H1 (cell line): ENCODE data around the gene DIPK1C. TPM values are rescaled to one million over a fixed set of nuclear protein-coding genes. Genes with fewer than 3 reads are reported as not detected.

Source experiments
- CBX5 ChIP-seq: fragments of 300-800, 300-1000 bp; sonication (generic); IDR thresholded peaks from 2 replicates; pipeline ENCODE4 v1.7.1; 2016; ENCODE audit warnings: antibody characterized with exemption, low read length, low read depth
- CHD1 ChIP-seq: IDR thresholded peaks from 2 replicates; pipeline ENCODE4 v1.6.1; 2012; ENCODE audit warnings: low read depth, low read length, improper control_type of control experiment
- KDM5A ChIP-seq: fragments of 200-600 bp; IDR thresholded peaks from 2 replicates; pipeline ENCODE4 v1.7.1; 2012; ENCODE audit warnings: mild to moderate bottlenecking, low read length, inconsistent platforms, mixed read lengths
- RXRA ChIP-seq: IDR thresholded peaks from 2 replicates; pipeline ENCODE4 v1.6.1; 2011; ENCODE audit warnings: low read depth, mild to moderate bottlenecking, low read length, moderate library complexity; ENCODE audit not compliant: insufficient read depth
- SAP30 ChIP-seq: fragments of 300-600 bp; sonication (generic); IDR thresholded peaks from 2 replicates; pipeline ENCODE4 v1.7.1; 2012; ENCODE audit warnings: low read length, moderate library complexity, mild to moderate bottlenecking, inconsistent platforms; ENCODE audit not compliant: insufficient read depth, insufficient replicate concordance
- TEAD4 ChIP-seq: IDR thresholded peaks from 2 replicates; pipeline ENCODE4 v1.6.1; 2012; ENCODE audit warnings: low read depth, low read length, inconsistent platforms, mixed read lengths
- ZNF274 ChIP-seq: IDR thresholded peaks from 2 replicates; pipeline ENCODE4 v1.7.0; 2012; ENCODE audit warnings: low read length, borderline replicate concordance; ENCODE audit errors: extremely low read depth
- polyA plus RNA-seq, 7 experiments: library from polyadenylated mRNA; depleted of rRNA in 3 of 7; stranded (reverse) in 5 of 7; unstranded in 2 of 7; fragments of >200 nt in 5 of 7; fragments of 200-250 nt in 2 of 7; gene quantifications; 1 replicate in 5 of 7; 2 replicates in 1 of 7; 4 replicates in 1 of 7; pipeline versions ENCODE4 v1.2.1 to v1.2.3, GENCODE V29; 2011 to 2013; ENCODE audit warnings: missing spikeins in 2 of 7, mixed read lengths in 2 of 7
- total RNA-seq: library from RNA; stranded (reverse); fragmentation: NEBNext Ultra II Directional; extraction: Animal tissue kit (Norgen Biotek cat#: 25700); gene quantifications from 2 replicates; pipeline ENCODE4 v1.2.1, GENCODE V29; 2021
- TF ChIP-seq, protein P1 (sequence below): fragments of 300-600 bp; sonication (generic); IDR thresholded peaks from 2 replicates; pipeline ENCODE4 v1.7.1; 2012; ENCODE audit warnings: low read length, moderate library complexity, mild to moderate bottlenecking, inconsistent platforms; ENCODE audit not compliant: insufficient replicate concordance

DIPK1C gene
- total and polyA plus RNA-seq, 2 of the 8 experiments (the other 6 are each of a cell fraction or from before 2014, with no cell fraction given): 0.08 TPM; not detected in 1

DNA sequence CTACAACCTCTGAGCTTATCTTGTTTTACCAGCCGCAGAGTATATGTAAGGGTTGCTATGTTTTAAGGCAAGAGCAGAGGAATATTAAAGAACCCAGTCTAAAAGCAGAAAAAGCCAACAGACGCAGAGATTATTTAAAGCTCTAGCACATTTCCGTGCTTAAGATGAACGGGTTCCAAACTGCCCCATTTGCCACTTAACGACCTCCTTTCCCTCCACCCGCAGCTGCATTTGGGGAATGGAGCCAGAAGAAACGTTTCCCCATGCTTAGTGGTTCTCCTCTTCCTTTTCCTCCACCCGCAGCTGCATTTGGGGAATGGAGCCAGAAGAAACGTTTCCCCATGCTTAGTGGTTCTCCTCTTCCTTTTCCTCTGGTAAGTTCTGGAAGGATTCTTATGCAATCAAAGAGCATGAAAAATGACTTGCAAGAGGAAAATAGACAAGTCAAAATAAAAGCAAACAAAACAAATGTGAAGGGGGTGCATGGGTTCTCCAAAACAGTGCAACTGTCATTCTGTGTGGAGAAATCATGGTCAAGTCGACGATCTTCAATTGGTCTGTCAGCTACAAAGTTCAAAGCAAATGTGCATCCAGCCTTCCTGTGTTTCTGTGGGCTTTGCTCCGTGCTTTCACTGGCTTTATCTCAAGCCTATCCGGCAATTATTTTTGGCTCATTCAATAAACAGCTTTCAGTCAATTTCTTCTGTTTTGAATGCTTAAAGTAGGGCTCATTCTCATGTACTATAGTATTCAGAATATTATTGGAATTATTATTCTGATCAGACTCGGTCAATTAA is 57.8 kb downstream of the DIPK1C start (continued):
- TF ChIP-seq, protein P1, sequence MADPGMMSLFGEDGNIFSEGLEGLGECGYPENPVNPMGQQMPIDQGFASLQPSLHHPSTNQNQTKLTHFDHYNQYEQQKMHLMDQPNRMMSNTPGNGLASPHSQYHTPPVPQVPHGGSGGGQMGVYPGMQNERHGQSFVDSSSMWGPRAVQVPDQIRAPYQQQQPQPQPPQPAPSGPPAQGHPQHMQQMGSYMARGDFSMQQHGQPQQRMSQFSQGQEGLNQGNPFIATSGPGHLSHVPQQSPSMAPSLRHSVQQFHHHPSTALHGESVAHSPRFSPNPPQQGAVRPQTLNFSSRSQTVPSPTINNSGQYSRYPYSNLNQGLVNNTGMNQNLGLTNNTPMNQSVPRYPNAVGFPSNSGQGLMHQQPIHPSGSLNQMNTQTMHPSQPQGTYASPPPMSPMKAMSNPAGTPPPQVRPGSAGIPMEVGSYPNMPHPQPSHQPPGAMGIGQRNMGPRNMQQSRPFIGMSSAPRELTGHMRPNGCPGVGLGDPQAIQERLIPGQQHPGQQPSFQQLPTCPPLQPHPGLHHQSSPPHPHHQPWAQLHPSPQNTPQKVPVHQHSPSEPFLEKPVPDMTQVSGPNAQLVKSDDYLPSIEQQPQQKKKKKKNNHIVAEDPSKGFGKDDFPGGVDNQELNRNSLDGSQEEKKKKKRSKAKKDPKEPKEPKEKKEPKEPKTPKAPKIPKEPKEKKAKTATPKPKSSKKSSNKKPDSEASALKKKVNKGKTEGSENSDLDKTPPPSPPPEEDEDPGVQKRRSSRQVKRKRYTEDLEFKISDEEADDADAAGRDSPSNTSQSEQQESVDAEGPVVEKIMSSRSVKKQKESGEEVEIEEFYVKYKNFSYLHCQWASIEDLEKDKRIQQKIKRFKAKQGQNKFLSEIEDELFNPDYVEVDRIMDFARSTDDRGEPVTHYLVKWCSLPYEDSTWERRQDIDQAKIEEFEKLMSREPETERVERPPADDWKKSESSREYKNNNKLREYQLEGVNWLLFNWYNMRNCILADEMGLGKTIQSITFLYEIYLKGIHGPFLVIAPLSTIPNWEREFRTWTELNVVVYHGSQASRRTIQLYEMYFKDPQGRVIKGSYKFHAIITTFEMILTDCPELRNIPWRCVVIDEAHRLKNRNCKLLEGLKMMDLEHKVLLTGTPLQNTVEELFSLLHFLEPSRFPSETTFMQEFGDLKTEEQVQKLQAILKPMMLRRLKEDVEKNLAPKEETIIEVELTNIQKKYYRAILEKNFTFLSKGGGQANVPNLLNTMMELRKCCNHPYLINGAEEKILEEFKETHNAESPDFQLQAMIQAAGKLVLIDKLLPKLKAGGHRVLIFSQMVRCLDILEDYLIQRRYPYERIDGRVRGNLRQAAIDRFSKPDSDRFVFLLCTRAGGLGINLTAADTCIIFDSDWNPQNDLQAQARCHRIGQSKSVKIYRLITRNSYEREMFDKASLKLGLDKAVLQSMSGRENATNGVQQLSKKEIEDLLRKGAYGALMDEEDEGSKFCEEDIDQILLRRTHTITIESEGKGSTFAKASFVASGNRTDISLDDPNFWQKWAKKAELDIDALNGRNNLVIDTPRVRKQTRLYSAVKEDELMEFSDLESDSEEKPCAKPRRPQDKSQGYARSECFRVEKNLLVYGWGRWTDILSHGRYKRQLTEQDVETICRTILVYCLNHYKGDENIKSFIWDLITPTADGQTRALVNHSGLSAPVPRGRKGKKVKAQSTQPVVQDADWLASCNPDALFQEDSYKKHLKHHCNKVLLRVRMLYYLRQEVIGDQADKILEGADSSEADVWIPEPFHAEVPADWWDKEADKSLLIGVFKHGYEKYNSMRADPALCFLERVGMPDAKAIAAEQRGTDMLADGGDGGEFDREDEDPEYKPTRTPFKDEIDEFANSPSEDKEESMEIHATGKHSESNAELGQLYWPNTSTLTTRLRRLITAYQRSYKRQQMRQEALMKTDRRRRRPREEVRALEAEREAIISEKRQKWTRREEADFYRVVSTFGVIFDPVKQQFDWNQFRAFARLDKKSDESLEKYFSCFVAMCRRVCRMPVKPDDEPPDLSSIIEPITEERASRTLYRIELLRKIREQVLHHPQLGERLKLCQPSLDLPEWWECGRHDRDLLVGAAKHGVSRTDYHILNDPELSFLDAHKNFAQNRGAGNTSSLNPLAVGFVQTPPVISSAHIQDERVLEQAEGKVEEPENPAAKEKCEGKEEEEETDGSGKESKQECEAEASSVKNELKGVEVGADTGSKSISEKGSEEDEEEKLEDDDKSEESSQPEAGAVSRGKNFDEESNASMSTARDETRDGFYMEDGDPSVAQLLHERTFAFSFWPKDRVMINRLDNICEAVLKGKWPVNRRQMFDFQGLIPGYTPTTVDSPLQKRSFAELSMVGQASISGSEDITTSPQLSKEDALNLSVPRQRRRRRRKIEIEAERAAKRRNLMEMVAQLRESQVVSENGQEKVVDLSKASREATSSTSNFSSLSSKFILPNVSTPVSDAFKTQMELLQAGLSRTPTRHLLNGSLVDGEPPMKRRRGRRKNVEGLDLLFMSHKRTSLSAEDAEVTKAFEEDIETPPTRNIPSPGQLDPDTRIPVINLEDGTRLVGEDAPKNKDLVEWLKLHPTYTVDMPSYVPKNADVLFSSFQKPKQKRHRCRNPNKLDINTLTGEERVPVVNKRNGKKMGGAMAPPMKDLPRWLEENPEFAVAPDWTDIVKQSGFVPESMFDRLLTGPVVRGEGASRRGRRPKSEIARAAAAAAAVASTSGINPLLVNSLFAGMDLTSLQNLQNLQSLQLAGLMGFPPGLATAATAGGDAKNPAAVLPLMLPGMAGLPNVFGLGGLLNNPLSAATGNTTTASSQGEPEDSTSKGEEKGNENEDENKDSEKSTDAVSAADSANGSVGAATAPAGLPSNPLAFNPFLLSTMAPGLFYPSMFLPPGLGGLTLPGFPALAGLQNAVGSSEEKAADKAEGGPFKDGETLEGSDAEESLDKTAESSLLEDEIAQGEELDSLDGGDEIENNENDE: no peak
- TF ChIP-seq KDM5A: no peak
- TF ChIP-seq CBX5: no peak
- TF ChIP-seq TEAD4: no peak
- TF ChIP-seq RXRA: no peak
- no peak for TF ChIP-seq CHD1
- TF ChIP-seq ZNF274: no peak
- TF ChIP-seq SAP30: no peak
